Measurements from ENCODE around the gene CDK5R2.

CDK5R2 gene

DNA sequence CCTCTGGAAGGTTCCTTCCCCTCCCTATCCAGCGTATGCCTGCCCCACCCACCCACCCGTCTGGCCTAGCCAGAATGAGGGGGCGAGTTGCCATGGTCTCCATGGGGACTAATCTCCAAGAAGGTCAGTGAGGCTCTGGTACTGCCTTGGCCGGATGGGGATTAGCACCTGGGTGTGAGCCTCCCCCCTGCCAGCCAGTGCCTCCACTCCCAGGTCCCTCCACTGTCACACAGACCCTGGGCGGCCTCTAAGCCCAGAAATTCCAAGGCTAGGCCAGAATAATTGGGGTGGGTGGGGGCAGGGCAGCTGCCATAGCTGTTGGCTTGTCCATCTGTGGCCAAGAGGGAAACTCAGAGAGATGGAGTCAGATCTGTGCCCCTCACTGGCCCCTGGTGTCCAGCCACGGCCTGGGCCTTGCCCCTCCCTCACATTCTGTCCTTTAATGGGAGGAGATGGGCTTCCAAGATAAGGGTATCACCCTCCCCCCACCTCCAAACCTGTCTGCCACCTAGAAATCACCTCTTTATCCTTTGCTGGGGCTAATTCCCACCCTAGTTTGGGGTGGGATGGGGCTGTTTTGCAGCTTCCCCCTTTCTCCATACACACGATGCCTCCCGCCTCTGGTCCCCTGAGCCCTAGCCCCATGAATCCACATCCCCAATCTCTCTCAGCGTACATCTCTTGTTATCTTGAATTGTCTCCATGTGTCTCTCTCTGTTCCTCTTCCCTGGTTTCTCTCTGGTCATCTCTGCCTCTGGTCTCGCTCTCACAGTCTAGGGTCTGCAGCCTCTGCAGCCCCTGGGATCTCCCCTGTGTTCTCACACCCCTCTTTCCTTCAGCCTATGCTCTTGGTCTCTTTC is 39.8 kb downstream of the CDK5R2 start:
- Histone ChIP-seq H3K9ac (ENCODE audit: low read depth, low read length) (no peak overlapping the region), H3K36me3 (ENCODE audit: insufficient read depth, low read length) (no peaks in the 10 kb centered on the region), H3K27me3 (ENCODE audit: insufficient read depth, low read length, poor library complexity) (peaks cover 13% of the 10 kb centered on the region), H2AFZ (ENCODE audit: low read depth, low read length) (no peak overlapping the region), H3K4me1 (ENCODE audit: insufficient read depth, low read length) (peaks cover 4% of the 10 kb centered on the region; the same call in 1 of the 2 replicates), H4K20me1 (ENCODE audit: insufficient read depth, low read length) (peaks cover 9% of the 10 kb centered on the region), H3K4me2 (ENCODE audit: insufficient read depth, low read length) (no peak overlapping the region), H3K9me3 (ENCODE audit: insufficient read depth, low read length, severe bottlenecking) (no peaks in the 10 kb centered on the region), H3K4me3 (ENCODE audit: low read depth in 1 of 2, low read length in 2 of 2) (no peak overlapping the region), H3K79me2 (ENCODE audit: insufficient read depth, low read length) (no peaks in the 10 kb centered on the region), H3K27ac (ENCODE audit: low read length) (no peak overlapping the region)
- no peak for DNase-seq
- TF ChIP-seq, protein P1, sequence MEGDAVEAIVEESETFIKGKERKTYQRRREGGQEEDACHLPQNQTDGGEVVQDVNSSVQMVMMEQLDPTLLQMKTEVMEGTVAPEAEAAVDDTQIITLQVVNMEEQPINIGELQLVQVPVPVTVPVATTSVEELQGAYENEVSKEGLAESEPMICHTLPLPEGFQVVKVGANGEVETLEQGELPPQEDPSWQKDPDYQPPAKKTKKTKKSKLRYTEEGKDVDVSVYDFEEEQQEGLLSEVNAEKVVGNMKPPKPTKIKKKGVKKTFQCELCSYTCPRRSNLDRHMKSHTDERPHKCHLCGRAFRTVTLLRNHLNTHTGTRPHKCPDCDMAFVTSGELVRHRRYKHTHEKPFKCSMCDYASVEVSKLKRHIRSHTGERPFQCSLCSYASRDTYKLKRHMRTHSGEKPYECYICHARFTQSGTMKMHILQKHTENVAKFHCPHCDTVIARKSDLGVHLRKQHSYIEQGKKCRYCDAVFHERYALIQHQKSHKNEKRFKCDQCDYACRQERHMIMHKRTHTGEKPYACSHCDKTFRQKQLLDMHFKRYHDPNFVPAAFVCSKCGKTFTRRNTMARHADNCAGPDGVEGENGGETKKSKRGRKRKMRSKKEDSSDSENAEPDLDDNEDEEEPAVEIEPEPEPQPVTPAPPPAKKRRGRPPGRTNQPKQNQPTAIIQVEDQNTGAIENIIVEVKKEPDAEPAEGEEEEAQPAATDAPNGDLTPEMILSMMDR (IDR thresholded peaks at IDR 0.05; ENCODE audit: borderline replicate concordance, extremely low read depth, low read length, poor library complexity, severe bottlenecking), result no peak
- TF ChIP-seq EZH2 (IDR thresholded peaks at IDR 0.05; ENCODE audit: borderline replicate concordance, low read depth, low read length, severe bottlenecking), result no peak
- no peak for ATAC-seq (ENCODE audit: insufficient read depth, low read depth)

DNA sequence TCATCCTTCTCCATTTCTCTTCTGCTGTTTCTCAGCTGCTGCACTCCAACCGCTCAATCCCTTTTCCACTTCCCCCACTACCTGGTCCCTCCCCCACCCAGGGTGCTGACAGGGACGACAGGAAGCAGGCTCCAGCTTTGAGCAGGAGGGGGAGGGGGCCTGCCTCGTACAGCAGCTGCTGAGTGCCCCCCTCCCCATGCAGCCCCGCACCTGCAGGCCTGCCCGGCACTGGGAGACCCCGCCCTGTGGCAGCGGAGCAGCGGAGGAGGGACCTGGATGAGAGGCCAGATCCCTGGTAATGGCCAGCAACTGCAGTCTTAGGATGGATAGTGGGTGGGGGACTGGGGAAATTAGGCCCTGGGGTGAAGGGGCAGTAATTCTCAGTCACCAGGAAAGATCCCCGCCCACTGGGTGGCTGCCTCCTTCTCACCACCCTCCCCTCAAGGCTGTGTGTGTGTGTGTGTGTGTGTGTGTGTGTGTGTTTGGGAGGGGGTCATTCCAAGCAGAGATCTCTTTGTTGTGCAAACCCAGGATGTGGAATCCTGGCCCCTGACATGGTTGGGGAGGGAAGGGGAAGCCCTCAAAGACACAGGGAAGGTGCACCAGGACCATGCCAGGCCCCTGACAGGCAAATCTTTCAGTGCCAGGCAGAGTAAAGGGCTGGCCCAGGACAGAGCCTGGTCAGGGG is 40.6 kb downstream of the CDK5R2 start:
- Histone ChIP-seq H4K20me1 (ENCODE audit: insufficient read depth, low read length) (peaks cover 9% of the 10 kb centered on the region), H3K4me3 (ENCODE audit: low read depth in 1 of 2, low read length in 2 of 2) (no peak overlapping the region), H3K4me2 (ENCODE audit: insufficient read depth, low read length) (no peak overlapping the region), H3K79me2 (ENCODE audit: insufficient read depth, low read length) (no peaks in the 10 kb centered on the region), H3K9me3 (ENCODE audit: insufficient read depth, low read length, severe bottlenecking) (no peaks in the 10 kb centered on the region), H3K4me1 (ENCODE audit: insufficient read depth, low read length) (peaks cover 4% of the 10 kb centered on the region; the same call in 1 of the 2 replicates), H3K9ac (ENCODE audit: low read depth, low read length) (no peak overlapping the region), H3K36me3 (ENCODE audit: insufficient read depth, low read length) (no peaks in the 10 kb centered on the region), H3K27me3 (ENCODE audit: insufficient read depth, low read length, poor library complexity) (peaks cover 13% of the 10 kb centered on the region), H2AFZ (ENCODE audit: low read depth, low read length) (no peak overlapping the region), H3K27ac (ENCODE audit: low read length) (no peak overlapping the region)
- TF ChIP-seq EZH2 (IDR thresholded peaks at IDR 0.05; ENCODE audit: borderline replicate concordance, low read depth, low read length, severe bottlenecking), result no peak
- TF ChIP-seq, protein P1 (IDR thresholded peaks at IDR 0.05; ENCODE audit: borderline replicate concordance, extremely low read depth, low read length, poor library complexity, severe bottlenecking), result no peak
- DNase-seq, result peak; percentile 44
- peak; percentile 40; the same call in 1 of the 3 replicates for ATAC-seq (ENCODE audit: insufficient read depth, low read depth)

DNA sequence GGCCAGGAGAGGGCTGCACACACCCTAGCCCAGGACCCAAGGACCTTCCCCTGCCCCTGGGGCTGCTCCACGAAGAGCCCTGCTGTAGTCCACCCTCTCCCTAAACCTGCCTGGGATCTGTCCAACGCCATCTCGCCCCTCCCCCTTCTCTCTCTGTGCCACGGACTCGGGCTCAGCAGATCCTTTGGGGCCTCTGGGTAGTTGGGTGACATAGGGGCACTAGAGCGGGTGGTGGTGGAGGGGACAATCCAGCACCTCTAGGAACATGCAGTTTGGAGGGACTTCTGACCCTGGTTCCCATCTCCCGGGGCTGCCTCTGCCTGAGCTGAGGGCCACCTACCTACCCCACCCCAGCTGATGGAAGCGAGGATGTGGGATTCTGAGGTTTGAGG is 41.1 kb downstream of the CDK5R2 start:
- Histone ChIP-seq H3K9ac (ENCODE audit: low read depth, low read length) (no peak overlapping the region), H4K20me1 (ENCODE audit: insufficient read depth, low read length) (peaks cover 9% of the 10 kb centered on the region), H3K4me1 (ENCODE audit: insufficient read depth, low read length) (peaks cover 4% of the 10 kb centered on the region; the same call in 1 of the 2 replicates), H3K27me3 (ENCODE audit: insufficient read depth, low read length, poor library complexity) (peaks cover 11% of the 10 kb centered on the region), H2AFZ (ENCODE audit: low read depth, low read length) (no peak overlapping the region), H3K36me3 (ENCODE audit: insufficient read depth, low read length) (no peaks in the 10 kb centered on the region), H3K4me3 (ENCODE audit: low read depth in 1 of 2, low read length in 2 of 2) (no peak overlapping the region), H3K27ac (ENCODE audit: low read length) (no peak overlapping the region), H3K9me3 (ENCODE audit: insufficient read depth, low read length, severe bottlenecking) (no peaks in the 10 kb centered on the region), H3K79me2 (ENCODE audit: insufficient read depth, low read length) (no peaks in the 10 kb centered on the region), H3K4me2 (ENCODE audit: insufficient read depth, low read length) (no peak overlapping the region)
- TF ChIP-seq EZH2 (IDR thresholded peaks at IDR 0.05; ENCODE audit: borderline replicate concordance, low read depth, low read length, severe bottlenecking), result no peak
- TF ChIP-seq, protein P1 (IDR thresholded peaks at IDR 0.05; ENCODE audit: borderline replicate concordance, extremely low read depth, low read length, poor library complexity, severe bottlenecking), result no peak
- no peak for DNase-seq
- ATAC-seq (ENCODE audit: insufficient read depth, low read depth), result no peak
